ENCODE results near the gene CYBA. TPM values are rescaled to one million over a fixed set of nuclear protein-coding genes. Genes with fewer than 3 reads are reported as not detected.

The CYBA gene
- total and polyA plus RNA-seq, 2 donors (not counting 1 experiment from before 2014, with no cell fraction given) = 701 to 1,336 TPM

DNA sequence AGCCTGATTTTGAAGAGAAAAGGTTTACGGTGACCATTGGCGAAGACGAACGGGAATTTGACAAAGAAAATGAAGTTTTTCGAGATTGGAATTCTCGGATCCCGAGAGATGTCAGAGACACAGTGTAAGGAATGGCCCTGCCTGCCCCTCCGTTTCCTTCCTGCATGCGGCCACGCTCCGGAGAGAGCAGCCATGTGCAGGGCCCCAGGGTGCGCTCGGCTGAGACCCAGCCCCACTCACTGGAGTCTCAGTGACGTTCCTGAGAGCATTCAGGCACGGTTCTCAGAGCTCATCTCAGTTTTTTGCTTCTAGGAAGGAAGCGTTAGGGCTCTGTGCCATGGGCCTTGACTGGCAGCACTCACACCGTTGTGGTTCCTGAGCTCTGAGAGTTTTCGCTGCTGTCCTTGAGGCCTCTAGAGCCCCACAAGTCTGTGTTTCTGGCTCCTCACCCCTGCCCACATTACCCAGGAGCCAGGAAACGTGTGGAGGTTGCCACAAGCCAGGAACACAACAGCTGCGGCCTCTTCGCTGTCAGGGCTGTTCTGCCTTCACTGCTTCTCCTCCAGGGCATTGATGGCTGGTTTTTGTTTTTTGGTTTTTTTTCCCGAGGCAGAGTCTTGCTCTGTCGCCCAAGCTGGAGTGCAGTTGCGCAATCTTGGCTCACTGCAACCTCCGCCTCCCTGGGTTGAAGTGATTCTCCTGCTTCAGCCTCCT lies 50.9 kb downstream of the CYBA start:
- Histone ChIP-seq H3K9me3 (ENCODE audit: control extremely low read depth in 1 of 3, control insufficient read depth in 2 of 3, insufficient read depth in 1 of 3, low read length in 2 of 3) (no peaks in the 10 kb centered on the region), H2AFZ (ENCODE audit: insufficient read depth, low read depth, low read length, poor library complexity, severe bottlenecking) (no peak overlapping the region), H3K27ac (ENCODE audit: low read length in 2 of 2) (no peak overlapping the region), H3K4me2 (replicated peaks; ENCODE audit: low read depth, low read length, poor library complexity, severe bottlenecking) (no peak overlapping the region), H3K79me2 (ENCODE audit: control insufficient read depth, insufficient read depth, low read length) (peaks cover 75% of the 10 kb centered on the region), H4K20me1 (ENCODE audit: control insufficient read depth, insufficient read depth, low read length, poor library complexity, severe bottlenecking) (peaks cover 69% of the 10 kb centered on the region), H3K36me3 (replicated peaks in 1 of 2; ENCODE audit: control extremely low read depth in 1 of 2, control insufficient read depth in 1 of 2, extremely low read depth in 1 of 2, insufficient read depth in 2 of 2, low read length in 1 of 2) (peaks cover 0 to 45% of the 10 kb centered on the region in 2 experiments), H3K9ac (ENCODE audit: low read length) (no peak overlapping the region), H3K27me3 (replicated peaks in 1 of 4; ENCODE audit: control extremely low read depth in 1 of 4, control insufficient read depth in 3 of 4, insufficient read depth in 4 of 4, low read length in 3 of 4) (no peaks in the 10 kb centered on the region), H3K4me1 (ENCODE audit: control insufficient read depth in 2 of 2, insufficient read depth in 2 of 2, low read length in 2 of 2) (no peaks in the 10 kb centered on the region), H3K4me3 (ENCODE audit: control extremely low read depth in 1 of 5, extremely low read depth in 1 of 5, insufficient read depth in 1 of 5, low read depth in 2 of 5, low read length in 4 of 5) (no peak overlapping the region)
- H3K4me3 Mint-ChIP-seq = no peak overlapping the region
- CTCF ChIA-PET = interaction anchor here (1.1 kb wide), 1 partner anchor 39 kb away, joined by 3 read pairs; no protein-coding TSS in a partner anchor
- no peak for TF ChIP-seq EZH2 (IDR thresholded peaks at IDR 0.05; ENCODE audit: borderline replicate concordance, insufficient read depth, low read depth, low read length, poor library complexity, severe bottlenecking)
- TF ChIP-seq, protein P1, sequence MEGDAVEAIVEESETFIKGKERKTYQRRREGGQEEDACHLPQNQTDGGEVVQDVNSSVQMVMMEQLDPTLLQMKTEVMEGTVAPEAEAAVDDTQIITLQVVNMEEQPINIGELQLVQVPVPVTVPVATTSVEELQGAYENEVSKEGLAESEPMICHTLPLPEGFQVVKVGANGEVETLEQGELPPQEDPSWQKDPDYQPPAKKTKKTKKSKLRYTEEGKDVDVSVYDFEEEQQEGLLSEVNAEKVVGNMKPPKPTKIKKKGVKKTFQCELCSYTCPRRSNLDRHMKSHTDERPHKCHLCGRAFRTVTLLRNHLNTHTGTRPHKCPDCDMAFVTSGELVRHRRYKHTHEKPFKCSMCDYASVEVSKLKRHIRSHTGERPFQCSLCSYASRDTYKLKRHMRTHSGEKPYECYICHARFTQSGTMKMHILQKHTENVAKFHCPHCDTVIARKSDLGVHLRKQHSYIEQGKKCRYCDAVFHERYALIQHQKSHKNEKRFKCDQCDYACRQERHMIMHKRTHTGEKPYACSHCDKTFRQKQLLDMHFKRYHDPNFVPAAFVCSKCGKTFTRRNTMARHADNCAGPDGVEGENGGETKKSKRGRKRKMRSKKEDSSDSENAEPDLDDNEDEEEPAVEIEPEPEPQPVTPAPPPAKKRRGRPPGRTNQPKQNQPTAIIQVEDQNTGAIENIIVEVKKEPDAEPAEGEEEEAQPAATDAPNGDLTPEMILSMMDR (IDR thresholded peaks at IDR 0.05) = no peak
- no peaks in the 10 kb centered on the region for H3K27me3 Mint-ChIP-seq
- POLR2A ChIA-PET = no interaction called here
- ATAC-seq (ENCODE audit: low read depth) (no peak), DNase-seq (no peak)
- peaks cover 2% of the 10 kb centered on the region for H3K4me1 Mint-ChIP-seq
- H3K27ac Mint-ChIP-seq = no peak overlapping the region
- intact Hi-C loops (cut with micrococcal nuclease) = no loop called here
- 81% methylated on average over 23 of the region's 25 CpGs for WGBS (ENCODE audit: insufficient coverage)
- no peaks in the 10 kb centered on the region for H3K9me3 Mint-ChIP-seq (ENCODE audit: insufficient read depth)

- Histone ChIP-seq H3K9me3 (ENCODE audit: control extremely low read depth in 1 of 3, control insufficient read depth in 2 of 3, insufficient read depth in 1 of 3, low read length in 2 of 3) (no peaks in the 10 kb centered on the region), H3K9ac (ENCODE audit: low read length) (no peak overlapping the region), H4K20me1 (ENCODE audit: control insufficient read depth, insufficient read depth, low read length, poor library complexity, severe bottlenecking) (peaks cover 67% of the 10 kb centered on the region), H3K27ac (ENCODE audit: low read length in 2 of 2) (no peak overlapping the region), H3K4me3 (ENCODE audit: control extremely low read depth in 1 of 5, extremely low read depth in 1 of 5, insufficient read depth in 1 of 5, low read depth in 2 of 5, low read length in 4 of 5) (no peak overlapping the region), H3K4me2 (replicated peaks; ENCODE audit: low read depth, low read length, poor library complexity, severe bottlenecking) (no peak overlapping the region), H3K27me3 (replicated peaks in 1 of 4; ENCODE audit: control extremely low read depth in 1 of 4, control insufficient read depth in 3 of 4, insufficient read depth in 4 of 4, low read length in 3 of 4) (no peaks in the 10 kb centered on the region), H3K4me1 (ENCODE audit: control insufficient read depth in 2 of 2, insufficient read depth in 2 of 2, low read length in 2 of 2) (no peaks in the 10 kb centered on the region), H3K36me3 (replicated peaks in 1 of 2; ENCODE audit: control extremely low read depth in 1 of 2, control insufficient read depth in 1 of 2, extremely low read depth in 1 of 2, insufficient read depth in 2 of 2, low read length in 1 of 2) (peaks cover 3 to 48% of the 10 kb centered on the region in 2 experiments), H2AFZ (ENCODE audit: insufficient read depth, low read depth, low read length, poor library complexity, severe bottlenecking) (no peak overlapping the region), H3K79me2 (ENCODE audit: control insufficient read depth, insufficient read depth, low read length) (peaks cover 78% of the 10 kb centered on the region)
- TF ChIP-seq, protein P1 (IDR thresholded peaks at IDR 0.05) = no peak
- no peak for TF ChIP-seq EZH2 (IDR thresholded peaks at IDR 0.05; ENCODE audit: borderline replicate concordance, insufficient read depth, low read depth, low read length, poor library complexity, severe bottlenecking)
- WGBS (ENCODE audit: insufficient coverage) = 73% methylated on average over 12 of the region's 14 CpGs
- no peak for ATAC-seq (ENCODE audit: low read depth)
- intact Hi-C loops (cut with micrococcal nuclease) = no loop called here
- POLR2A ChIA-PET = no interaction called here
- CTCF ChIA-PET = interaction anchor here (1.1 kb wide), 1 partner anchor 38 kb away, joined by 3 read pairs; no protein-coding TSS in a partner anchor
- H3K27ac Mint-ChIP-seq = no peak overlapping the region
- no peaks in the 10 kb centered on the region for H3K9me3 Mint-ChIP-seq (ENCODE audit: insufficient read depth)
- no peaks in the 10 kb centered on the region for H3K27me3 Mint-ChIP-seq
- H3K4me3 Mint-ChIP-seq = no peak overlapping the region
- DNase-seq = no peak
- H3K4me1 Mint-ChIP-seq = peaks cover 2% of the 10 kb centered on the region
These were observed 51.6 kb downstream of the CYBA start for GRCh38 chr16:88599092-88599733.
